Measurements from ENCODE around the gene PBXIP1. TPM values are rescaled to one million over a fixed set of nuclear protein-coding genes. Genes with fewer than 3 reads are reported as not detected.

PBXIP1 gene
- total and polyA plus RNA-seq, 7 donors = 13.6 to 149 (median 77.7) TPM

DNA sequence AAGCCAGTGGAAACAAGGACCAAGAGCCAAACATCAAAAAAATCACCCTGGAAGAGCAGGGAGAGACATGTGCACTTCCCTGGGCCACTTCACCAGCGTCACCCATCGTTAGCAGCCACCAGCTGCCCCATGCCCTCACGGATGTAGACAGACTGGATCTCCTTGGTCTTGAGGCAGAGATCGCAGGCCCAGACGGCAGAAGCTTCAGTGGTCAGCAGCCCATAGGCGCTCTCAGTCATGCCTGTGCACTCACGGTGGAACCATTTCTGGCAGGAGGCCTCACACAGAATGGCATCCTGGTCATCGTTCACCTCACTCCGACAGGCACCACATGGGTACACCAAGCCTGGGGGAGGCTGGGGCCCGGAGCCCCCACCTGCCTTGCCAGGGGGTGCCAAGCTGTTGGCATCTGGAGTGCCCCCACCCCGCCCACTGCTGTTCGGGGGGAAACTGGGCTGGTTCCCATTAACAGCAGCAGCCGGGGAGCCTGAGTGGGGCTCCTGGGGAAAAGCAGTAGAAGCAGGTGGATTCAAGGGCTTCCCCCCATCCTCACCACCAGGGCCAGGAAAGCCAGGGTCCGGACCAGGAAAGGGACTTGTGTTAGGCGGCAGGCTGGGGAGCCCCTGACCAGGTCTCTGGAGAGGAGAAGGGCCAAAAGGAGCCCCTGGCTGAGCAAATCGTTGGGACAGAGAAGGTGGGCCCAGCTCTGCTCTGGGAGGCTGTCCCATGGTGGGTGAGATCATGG lies 3.0 kb upstream of the PBXIP1 start:
- H3K9me3 ChIP-seq = no peaks in the 10 kb centered on the region
- H3K4me1 ChIP-seq = peaks cover 43% of the 10 kb centered on the region
- intact Hi-C loops (cut with DNase I) = no loop called here
- DNase-seq (peak; percentile 15 to 16), ATAC-seq (no peak)
- TF ChIP-seq CTCF (IDR thresholded peaks at IDR 0.05) = no peak
- H3K36me3 ChIP-seq (ENCODE audit: insufficient read depth in 1 of 2, low read depth in 1 of 2) = peaks cover 0 to 30% of the 10 kb centered on the region in 2 donors
- H3K4me3 ChIP-seq = no peak overlapping the region
- 73 to 82% (median 77%) methylated on average over 15 to 16 of the region's 16 CpGs for WGBS, 3 donors
- H3K27ac ChIP-seq = peak overlapping the region; percentile 88
- no peaks in the 10 kb centered on the region for H3K27me3 ChIP-seq (ENCODE audit: insufficient read depth in 3 of 3, low read length in 2 of 3)

DNA sequence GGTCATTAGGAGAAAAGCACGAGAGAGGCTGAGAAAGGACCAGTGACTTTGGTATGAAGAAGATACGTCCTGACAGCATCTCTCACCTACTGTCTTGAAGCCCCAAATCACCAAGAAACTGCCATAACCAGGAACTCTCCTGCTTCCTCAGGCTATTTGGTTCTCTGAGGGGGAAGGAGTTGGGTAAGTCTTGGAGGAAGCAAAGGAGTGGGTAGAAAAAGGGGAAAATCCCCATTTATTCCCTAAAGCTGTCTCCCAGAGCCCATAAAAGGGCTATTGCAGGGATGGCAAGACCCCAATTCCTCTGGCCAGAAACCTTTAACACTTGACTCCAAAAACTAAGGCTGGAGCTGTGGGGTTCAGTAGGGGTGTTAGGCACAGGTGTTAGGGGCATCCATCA lies 2.1 kb upstream of the PBXIP1 start:
- intact Hi-C loops (cut with DNase I) = no loop called here
- TF ChIP-seq CTCF (IDR thresholded peaks at IDR 0.05) = no peak
- DNase-seq (no peak), ATAC-seq (no peak)
- H3K27ac ChIP-seq = peak overlapping the region; percentile 88
- H3K4me3 ChIP-seq = no peak overlapping the region
- H3K4me1 ChIP-seq = peaks cover 50% of the 10 kb centered on the region
- peaks cover 0 to 22% of the 10 kb centered on the region in 2 donors for H3K36me3 ChIP-seq (ENCODE audit: insufficient read depth in 1 of 2, low read depth in 1 of 2)
- no peaks in the 10 kb centered on the region for H3K9me3 ChIP-seq
- H3K27me3 ChIP-seq (ENCODE audit: insufficient read depth in 3 of 3, low read length in 2 of 3) = no peaks in the 10 kb centered on the region
- 73 to 86% (median 81%) methylated on average over 2 of the region's 2 CpGs for WGBS, 3 donors

DNA sequence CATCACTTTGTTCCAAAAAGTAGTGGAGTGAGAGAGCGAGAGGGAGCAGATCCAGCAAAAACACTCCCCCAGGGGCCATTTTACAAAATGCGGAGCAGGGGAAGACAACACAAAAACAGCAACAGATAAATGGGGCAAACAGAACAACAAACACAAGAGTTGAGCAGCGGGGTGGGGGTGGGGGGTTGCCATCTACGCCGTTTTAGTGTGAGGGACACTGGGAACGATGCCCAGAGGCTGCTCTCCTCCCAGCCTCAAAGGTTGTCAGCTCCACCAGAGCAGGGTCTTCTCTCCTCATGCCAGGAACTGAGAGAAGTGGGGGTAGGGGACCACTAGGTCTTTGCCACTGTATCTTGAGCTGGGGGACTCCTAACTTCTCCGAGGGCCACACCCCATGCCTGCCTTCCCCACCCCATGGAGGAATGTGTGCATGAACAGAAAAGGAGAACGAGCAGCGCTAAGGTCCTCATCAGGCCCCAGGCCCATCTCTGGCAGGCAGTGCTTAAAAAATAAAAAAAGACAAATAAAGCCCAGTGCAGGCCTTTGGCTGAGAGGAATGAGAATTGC lies 1.3 kb upstream of the PBXIP1 start:
- no peak for TF ChIP-seq CTCF (IDR thresholded peaks at IDR 0.05)
- 22 to 28% (median 25%) methylated on average over 9 of the region's 9 CpGs for WGBS, 3 donors
- Histone ChIP-seq H3K4me1 (peaks cover 50% of the 10 kb centered on the region), H3K36me3 (ENCODE audit: insufficient read depth in 1 of 2, low read depth in 1 of 2) (peaks cover 0 to 19% of the 10 kb centered on the region in 2 donors), H3K9me3 (no peaks in the 10 kb centered on the region), H3K27me3 (ENCODE audit: insufficient read depth in 3 of 3, low read length in 2 of 3) (no peaks in the 10 kb centered on the region), H3K4me3 (peak overlapping the region; percentile 71), H3K27ac (peak overlapping the region; percentile 88)
- intact Hi-C loops (cut with DNase I) = no loop called here
- ATAC-seq = no peak
- peak in 1 of 2 donors; percentile 9 for DNase-seq

DNA sequence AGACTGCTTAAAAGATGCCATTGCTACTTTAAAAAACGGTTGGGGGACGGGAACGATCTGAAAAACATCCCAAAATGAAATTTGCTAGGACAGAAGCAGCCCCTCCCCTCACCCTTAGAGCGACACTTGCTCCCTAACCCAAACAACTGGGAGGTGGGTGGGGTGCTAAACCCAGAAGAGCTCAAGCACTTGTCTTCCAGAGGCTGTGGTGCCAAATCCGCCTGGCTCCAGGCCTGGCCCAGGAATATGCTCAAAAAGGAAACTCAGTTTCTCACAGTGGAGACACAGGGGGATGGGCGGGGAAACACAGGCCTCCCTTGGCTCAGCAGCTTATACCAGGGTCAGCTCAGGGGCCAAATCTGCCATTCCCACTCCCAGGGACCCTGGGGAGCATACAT lies 644 bp upstream of the PBXIP1 start:
- no peak for TF ChIP-seq CTCF (IDR thresholded peaks at IDR 0.05)

More for the DNA sequence above, 644 bp upstream of the PBXIP1 start:
- H3K4me3 ChIP-seq = peak overlapping the region; percentile 71
- 3% methylated on average over 6 of the region's 6 CpGs for WGBS, 3 donors
- peak overlapping the region; percentile 88 for H3K27ac ChIP-seq
- ATAC-seq = peak; percentile 45 to 53 (median 48)
- H3K27me3 ChIP-seq (ENCODE audit: insufficient read depth in 3 of 3, low read length in 2 of 3) = no peaks in the 10 kb centered on the region
- peaks cover 0 to 19% of the 10 kb centered on the region in 2 donors for H3K36me3 ChIP-seq (ENCODE audit: insufficient read depth in 1 of 2, low read depth in 1 of 2)
- H3K4me1 ChIP-seq = peaks cover 55% of the 10 kb centered on the region
- H3K9me3 ChIP-seq = no peaks in the 10 kb centered on the region
- peak; percentile 57 to 70 for DNase-seq
- intact Hi-C loops (cut with DNase I) = loop anchor here in 1 of 2 donors (1.0 kb wide), 1 partner anchor 43 kb away; no protein-coding TSS in a partner anchor
